ENCODE data around the gene RAB40A.

DNA sequence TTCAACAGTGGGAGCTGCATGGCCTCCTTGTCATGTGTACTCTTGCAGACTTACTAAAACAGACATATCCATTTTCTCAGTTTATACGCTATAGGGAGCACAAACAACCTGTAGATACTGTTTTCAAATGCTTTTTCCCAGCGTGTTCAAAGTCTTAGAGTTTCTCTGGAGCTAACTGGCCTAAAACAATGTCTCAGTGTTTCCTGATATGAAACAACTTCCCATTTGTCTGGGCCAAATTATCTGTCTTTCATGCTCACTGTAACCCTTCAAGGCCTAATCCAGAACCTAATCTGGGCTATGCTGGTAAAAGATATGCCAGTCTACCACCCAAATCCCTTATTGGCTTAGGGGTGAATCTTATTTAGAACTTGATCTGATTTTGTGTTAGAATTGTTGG, 38.8 kb downstream of the RAB40A start:
- TF ChIP-seq, protein P1, sequence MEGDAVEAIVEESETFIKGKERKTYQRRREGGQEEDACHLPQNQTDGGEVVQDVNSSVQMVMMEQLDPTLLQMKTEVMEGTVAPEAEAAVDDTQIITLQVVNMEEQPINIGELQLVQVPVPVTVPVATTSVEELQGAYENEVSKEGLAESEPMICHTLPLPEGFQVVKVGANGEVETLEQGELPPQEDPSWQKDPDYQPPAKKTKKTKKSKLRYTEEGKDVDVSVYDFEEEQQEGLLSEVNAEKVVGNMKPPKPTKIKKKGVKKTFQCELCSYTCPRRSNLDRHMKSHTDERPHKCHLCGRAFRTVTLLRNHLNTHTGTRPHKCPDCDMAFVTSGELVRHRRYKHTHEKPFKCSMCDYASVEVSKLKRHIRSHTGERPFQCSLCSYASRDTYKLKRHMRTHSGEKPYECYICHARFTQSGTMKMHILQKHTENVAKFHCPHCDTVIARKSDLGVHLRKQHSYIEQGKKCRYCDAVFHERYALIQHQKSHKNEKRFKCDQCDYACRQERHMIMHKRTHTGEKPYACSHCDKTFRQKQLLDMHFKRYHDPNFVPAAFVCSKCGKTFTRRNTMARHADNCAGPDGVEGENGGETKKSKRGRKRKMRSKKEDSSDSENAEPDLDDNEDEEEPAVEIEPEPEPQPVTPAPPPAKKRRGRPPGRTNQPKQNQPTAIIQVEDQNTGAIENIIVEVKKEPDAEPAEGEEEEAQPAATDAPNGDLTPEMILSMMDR (conservative IDR thresholded peaks at IDR 0.05; ENCODE audit: low read length), result no peak
- TF ChIP-seq EZH2phosphoT487 (IDR thresholded peaks at IDR 0.05; ENCODE audit: borderline replicate concordance), result no peak

Data from Loucy (cell line).